GM12872 (cell line): ENCODE measurements around the gene BBS9.

Experiments used
- CTCF ChIP-seq: IDR thresholded peaks from 3 replicates; pipeline ENCODE4 v1.5.1; 2011; ENCODE audit warnings: low read depth, mild to moderate bottlenecking, low read length, moderate library complexity; ENCODE audit not compliant: insufficient read depth

Gene BBS9

GRCh38 chr7:33614357-33615117, 485.2 kb downstream of the BBS9 start:
- TF ChIP-seq CTCF: no peak

- no peak for TF ChIP-seq CTCF
Observed at GRCh38 chr7:33616752-33617151, 487.4 kb downstream of the BBS9 start.

GRCh38 chr7:33619264-33619663, 489.9 kb downstream of the BBS9 start:
- no peak for TF ChIP-seq CTCF

GRCh38 chr7:33623267-33623666, 493.9 kb downstream of the BBS9 start:
- TF ChIP-seq CTCF: no peak

GRCh38 chr7:33624215-33624614, 494.9 kb downstream of the BBS9 start:
- TF ChIP-seq CTCF: no peak

GRCh38 chr7:33626869-33627268, 497.5 kb downstream of the BBS9 start:
- no peak for TF ChIP-seq CTCF

GRCh38 chr7:33627741-33628140, 498.4 kb downstream of the BBS9 start:
- TF ChIP-seq CTCF: no peak
